ENCODE results near the gene PIK3C3.
"Not testable (repeated sequence)": the region's sequence is repeated elsewhere in the genome, so short reads cannot be mapped to it uniquely, and the experiment has no call there.

Gene PIK3C3

DNA sequence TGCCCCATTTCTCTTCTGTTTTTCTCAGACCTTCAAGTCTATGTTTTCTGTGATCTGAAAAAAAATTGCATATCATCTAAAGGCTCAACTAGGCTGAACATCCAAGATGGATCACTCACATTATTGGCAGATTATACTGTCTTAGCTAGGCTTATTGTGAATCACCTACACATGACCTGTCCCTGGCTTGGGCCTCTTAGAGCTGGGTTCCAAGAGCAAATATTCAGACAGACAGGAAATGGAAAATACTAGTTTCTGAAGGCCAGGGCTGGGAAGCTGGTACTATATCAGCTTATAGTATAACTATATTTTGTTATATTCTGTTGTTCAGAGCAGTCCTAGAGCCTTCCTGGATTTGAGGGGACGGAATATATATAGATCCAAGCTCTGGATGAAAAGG, 90.3 kb downstream of the PIK3C3 start:
- Histone ChIP-seq H3K9me3 (no peaks in the 10 kb centered on the region), H3K27me3 (no peaks in the 10 kb centered on the region), H3K4me3 (ENCODE audit: low read depth, low read length) (no peak overlapping the region), H3K4me1 (no peaks in the 10 kb centered on the region), H3K36me3 (no peaks in the 10 kb centered on the region)
- TF ChIP-seq, protein P1, sequence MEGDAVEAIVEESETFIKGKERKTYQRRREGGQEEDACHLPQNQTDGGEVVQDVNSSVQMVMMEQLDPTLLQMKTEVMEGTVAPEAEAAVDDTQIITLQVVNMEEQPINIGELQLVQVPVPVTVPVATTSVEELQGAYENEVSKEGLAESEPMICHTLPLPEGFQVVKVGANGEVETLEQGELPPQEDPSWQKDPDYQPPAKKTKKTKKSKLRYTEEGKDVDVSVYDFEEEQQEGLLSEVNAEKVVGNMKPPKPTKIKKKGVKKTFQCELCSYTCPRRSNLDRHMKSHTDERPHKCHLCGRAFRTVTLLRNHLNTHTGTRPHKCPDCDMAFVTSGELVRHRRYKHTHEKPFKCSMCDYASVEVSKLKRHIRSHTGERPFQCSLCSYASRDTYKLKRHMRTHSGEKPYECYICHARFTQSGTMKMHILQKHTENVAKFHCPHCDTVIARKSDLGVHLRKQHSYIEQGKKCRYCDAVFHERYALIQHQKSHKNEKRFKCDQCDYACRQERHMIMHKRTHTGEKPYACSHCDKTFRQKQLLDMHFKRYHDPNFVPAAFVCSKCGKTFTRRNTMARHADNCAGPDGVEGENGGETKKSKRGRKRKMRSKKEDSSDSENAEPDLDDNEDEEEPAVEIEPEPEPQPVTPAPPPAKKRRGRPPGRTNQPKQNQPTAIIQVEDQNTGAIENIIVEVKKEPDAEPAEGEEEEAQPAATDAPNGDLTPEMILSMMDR (IDR thresholded peaks at IDR 0.05; ENCODE audit: low read depth, low read length): no peak
- no peak for DNase-seq

DNA sequence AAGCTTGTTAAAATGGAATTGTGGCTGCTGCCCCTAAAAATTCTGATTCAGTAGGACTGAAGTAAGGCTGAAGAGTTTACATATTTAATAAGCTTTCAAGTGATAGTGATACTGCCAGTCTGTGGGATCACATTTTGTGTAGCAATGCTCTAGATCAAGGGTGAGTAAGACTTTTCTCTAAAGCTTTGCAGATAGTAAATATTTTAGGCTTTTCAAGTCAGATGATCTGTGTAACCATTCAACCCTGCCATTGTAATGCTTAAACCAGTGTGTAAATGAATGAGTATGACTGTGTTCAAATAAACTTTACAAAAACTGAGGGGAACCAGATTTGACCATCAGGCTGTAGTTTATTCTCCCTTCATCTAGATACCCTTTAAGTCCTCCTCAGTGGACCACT, 92.7 kb downstream of the PIK3C3 start:
- Histone ChIP-seq H3K4me1 (no peaks in the 10 kb centered on the region), H3K9me3 (no peaks in the 10 kb centered on the region), H3K36me3 (no peaks in the 10 kb centered on the region), H3K4me3 (ENCODE audit: low read depth, low read length) (no peak overlapping the region), H3K27me3 (no peaks in the 10 kb centered on the region)
- TF ChIP-seq, protein P1 (IDR thresholded peaks at IDR 0.05; ENCODE audit: low read depth, low read length): no peak
- DNase-seq: no peak

DNA sequence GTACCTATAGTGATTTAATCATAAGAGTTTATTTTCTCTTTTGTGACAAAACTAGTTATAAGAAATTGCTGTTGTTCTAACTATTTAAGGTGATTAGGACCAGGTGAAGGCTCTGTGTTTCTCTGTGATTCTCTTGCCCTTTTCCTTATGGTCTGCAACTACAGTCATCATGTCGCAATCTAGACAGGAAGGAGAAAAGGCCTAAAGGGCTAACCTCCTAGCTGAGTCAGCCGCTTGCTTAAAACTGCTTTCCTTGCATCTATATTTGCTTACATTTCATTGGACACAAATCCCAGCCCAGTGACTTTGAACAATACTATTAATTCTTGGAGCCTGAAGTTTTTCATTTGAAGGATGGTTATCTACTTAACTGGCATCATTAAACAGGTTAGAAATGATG, 93.1 kb downstream of the PIK3C3 start:
- TF ChIP-seq, protein P1 (IDR thresholded peaks at IDR 0.05; ENCODE audit: low read depth, low read length): no peak
- Histone ChIP-seq H3K4me3 (ENCODE audit: low read depth, low read length) (no peak overlapping the region), H3K4me1 (no peaks in the 10 kb centered on the region), H3K36me3 (no peaks in the 10 kb centered on the region), H3K9me3 (no peaks in the 10 kb centered on the region), H3K27me3 (no peaks in the 10 kb centered on the region)
- DNase-seq: no peak

DNA sequence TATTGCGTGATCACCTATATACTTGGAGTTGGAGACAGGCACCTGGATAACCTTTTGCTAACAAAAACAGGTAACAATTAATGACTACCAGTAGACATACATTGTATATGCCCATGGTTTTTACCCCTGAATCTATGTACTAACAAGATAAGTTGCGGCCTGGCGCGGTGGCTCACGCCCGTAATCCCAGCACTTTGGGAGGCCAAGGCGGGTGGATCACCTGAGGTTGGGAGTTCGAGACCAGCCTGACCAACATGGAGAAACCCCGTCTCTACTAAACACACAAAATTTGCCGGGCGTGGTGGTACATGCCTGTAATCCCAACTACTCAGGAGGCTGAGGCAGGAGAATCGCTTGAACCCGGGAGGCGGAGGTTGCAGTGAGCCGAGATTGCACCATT, 94.5 kb downstream of the PIK3C3 start:
- H3K27me3 ChIP-seq; DNase-seq; H3K9me3 ChIP-seq; H3K4me1 ChIP-seq; H3K36me3 ChIP-seq; H3K4me3 ChIP-seq (ENCODE audit: low read depth, low read length): not testable (repeated sequence)

DNA sequence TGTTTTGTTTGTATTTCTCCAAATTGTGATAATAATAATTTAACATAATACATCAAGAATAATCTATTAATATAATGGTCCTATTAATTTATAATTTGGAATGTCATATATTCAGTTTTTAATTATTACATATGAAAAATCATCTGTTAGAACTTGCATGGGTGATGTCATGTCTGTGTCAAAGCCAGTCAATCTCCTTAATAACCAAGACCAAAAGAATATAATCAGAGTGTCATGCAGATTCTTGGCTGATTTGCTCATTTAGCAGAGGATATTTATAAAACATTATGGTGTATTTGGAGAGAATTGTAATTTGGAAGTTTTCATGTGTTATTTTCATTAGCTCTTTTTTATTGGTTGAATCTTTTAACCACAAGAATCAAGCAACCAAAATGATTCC, 96.4 kb downstream of the PIK3C3 start:
- DNase-seq: no peak
- TF ChIP-seq, protein P1 (IDR thresholded peaks at IDR 0.05; ENCODE audit: low read depth, low read length): no peak
- no peaks in the 10 kb centered on the region for H3K27me3 ChIP-seq
- no peaks in the 10 kb centered on the region for H3K9me3 ChIP-seq
- H3K4me1 ChIP-seq: no peaks in the 10 kb centered on the region
- no peaks in the 10 kb centered on the region for H3K36me3 ChIP-seq
- H3K4me3 ChIP-seq (ENCODE audit: low read depth, low read length): no peak overlapping the region

DNA sequence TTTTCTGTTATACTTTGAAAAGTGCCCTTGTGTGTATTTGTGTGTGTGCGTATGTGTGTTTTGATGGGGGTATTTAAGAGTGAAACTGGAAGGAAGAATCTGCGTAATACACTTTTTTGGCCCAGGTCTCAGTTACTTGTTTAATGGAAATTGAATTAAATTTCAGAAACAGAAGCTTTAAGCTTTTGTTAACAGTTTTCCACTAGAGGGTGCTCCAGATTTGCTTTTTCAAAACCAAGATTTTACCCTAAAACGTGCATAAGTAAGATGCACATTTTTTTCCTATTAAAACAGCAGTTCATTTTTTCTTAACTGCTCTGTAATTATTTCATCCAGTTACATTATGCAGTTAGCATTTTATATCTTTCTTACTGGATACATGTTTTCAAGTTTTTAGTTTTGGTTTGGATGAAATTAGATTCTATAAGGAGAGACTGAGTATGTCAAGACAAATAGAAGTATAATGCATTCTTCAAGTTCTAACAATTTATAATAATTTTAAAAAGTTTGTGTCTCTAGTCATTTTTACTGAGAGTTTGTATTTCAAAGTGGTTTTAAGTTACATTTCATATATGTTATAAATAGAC, 97.2 kb downstream of the PIK3C3 start:
- no peak overlapping the region for H3K4me3 ChIP-seq (ENCODE audit: low read depth, low read length)
- H3K36me3 ChIP-seq: no peaks in the 10 kb centered on the region
- no peaks in the 10 kb centered on the region for H3K9me3 ChIP-seq
- H3K27me3 ChIP-seq: no peaks in the 10 kb centered on the region
- TF ChIP-seq, protein P1 (IDR thresholded peaks at IDR 0.05; ENCODE audit: low read depth, low read length): peak; percentile 44
- no peak for DNase-seq
- no peaks in the 10 kb centered on the region for H3K4me1 ChIP-seq

All from BE2C (cell line).